Measurements from ENCODE around the gene PCDHGA7. TPM values are rescaled to one million over a fixed set of nuclear protein-coding genes. Genes with fewer than 3 reads are reported as not detected.
"Not testable (repeated sequence)": the region's sequence is repeated elsewhere in the genome, so short reads cannot be mapped to it uniquely, and the experiment has no call there.

Gene PCDHGA7
- total RNA-seq, 1 donor from 2014 or later: 2.2 TPM

DNA sequence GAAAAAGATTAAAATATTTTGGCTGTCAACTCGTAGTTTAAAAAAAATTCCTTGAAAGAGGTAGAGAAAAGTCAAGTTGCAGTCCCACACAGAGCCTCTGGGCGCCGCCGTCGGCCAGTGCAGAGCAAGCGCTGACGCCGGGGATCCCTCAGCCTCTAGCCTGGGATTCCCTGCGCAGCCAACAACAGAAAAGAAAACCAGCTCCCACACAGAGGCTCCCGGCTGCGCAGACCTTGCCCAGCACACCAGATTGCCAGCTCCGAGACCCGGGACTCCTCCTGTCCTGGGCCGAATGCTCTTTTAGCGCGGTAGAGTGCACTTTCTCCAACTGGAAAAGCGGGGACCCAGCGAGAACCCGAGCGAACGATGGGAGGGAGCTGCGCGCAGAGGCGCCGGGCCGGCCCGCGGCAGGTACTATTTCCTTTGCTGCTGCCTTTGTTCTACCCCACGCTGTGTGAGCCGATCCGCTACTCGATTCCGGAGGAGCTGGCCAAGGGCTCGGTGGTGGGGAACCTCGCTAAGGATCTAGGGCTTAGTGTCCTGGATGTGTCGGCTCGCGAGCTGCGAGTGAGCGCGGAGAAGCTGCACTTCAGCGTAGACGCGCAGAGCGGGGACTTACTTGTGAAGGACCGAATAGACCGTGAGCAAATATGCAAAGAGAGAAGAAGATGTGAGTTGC, 35.1 kb downstream of the PCDHGA7 start, which contains the start of gene PCDHGB7:
TSS of gene PCDHGB7 (plus strand) at position 184 of the 679 bp plus-strand sequence. CDS start at position 367, 183 bp downstream.
- Histone ChIP-seq H3K4me3 (ENCODE audit: low read depth, low read length) (peak within 1 kb of the TSS; percentile 42), H3K27me3 (ENCODE audit: control insufficient read depth, insufficient read depth, low read length) (peaks cover 18% of the 10 kb centered on the region)
- TF ChIP-seq, protein P1, sequence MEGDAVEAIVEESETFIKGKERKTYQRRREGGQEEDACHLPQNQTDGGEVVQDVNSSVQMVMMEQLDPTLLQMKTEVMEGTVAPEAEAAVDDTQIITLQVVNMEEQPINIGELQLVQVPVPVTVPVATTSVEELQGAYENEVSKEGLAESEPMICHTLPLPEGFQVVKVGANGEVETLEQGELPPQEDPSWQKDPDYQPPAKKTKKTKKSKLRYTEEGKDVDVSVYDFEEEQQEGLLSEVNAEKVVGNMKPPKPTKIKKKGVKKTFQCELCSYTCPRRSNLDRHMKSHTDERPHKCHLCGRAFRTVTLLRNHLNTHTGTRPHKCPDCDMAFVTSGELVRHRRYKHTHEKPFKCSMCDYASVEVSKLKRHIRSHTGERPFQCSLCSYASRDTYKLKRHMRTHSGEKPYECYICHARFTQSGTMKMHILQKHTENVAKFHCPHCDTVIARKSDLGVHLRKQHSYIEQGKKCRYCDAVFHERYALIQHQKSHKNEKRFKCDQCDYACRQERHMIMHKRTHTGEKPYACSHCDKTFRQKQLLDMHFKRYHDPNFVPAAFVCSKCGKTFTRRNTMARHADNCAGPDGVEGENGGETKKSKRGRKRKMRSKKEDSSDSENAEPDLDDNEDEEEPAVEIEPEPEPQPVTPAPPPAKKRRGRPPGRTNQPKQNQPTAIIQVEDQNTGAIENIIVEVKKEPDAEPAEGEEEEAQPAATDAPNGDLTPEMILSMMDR (IDR thresholded peaks at IDR 0.05; ENCODE audit: insufficient read depth, low read length, poor library complexity, severe bottlenecking): peak; percentile 83
- not testable (repeated sequence) for DNase-seq (ENCODE audit: low read depth); H3K36me3 ChIP-seq (ENCODE audit: control insufficient read depth, insufficient read depth, low read length)

DNA sequence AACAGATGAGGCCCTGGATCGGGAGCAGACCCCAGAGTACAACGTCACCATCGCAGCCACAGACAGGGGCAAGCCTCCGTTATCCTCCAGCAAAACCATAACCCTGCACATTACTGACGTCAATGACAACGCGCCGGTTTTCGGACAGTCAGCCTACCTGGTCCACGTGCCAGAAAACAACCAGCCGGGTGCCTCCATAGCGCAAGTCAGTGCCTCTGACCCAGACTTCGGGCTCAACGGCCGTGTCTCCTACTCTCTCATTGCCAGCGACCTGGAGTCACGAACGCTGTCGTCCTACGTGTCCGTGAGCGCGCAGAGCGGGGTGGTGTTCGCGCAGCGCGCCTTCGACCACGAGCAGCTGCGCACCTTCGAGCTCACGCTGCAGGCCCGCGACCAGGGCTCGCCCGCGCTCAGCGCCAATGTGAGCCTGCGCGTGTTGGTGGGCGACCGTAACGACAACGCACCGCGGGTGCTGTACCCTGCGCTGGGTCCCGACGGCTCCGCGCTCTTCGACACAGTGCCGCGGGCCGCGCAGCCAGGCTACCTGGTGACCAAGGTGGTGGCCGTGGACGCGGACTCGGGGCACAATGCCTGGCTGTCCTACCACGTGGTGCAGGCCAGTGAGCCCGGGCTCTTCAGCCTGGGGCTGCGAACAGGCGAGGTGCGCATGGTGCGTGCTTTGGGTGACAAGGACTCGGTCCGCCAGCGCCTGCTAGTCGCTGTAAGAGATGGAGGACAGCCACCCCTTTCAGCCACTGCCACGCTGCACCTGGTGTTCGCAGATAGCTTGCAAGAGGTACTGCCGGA, 36.7 kb downstream of the PCDHGA7 start:
- Histone ChIP-seq H3K27me3 (ENCODE audit: control insufficient read depth, insufficient read depth, low read length) (peaks cover 22% of the 10 kb centered on the region), H3K36me3 (ENCODE audit: control insufficient read depth, insufficient read depth, low read length) (peaks cover 1% of the 10 kb centered on the region), H3K4me3 (ENCODE audit: low read depth, low read length) (no peak overlapping the region)
- DNase-seq (ENCODE audit: low read depth): no peak
- TF ChIP-seq, protein P1 (IDR thresholded peaks at IDR 0.05; ENCODE audit: insufficient read depth, low read length, poor library complexity, severe bottlenecking): no peak

DNA sequence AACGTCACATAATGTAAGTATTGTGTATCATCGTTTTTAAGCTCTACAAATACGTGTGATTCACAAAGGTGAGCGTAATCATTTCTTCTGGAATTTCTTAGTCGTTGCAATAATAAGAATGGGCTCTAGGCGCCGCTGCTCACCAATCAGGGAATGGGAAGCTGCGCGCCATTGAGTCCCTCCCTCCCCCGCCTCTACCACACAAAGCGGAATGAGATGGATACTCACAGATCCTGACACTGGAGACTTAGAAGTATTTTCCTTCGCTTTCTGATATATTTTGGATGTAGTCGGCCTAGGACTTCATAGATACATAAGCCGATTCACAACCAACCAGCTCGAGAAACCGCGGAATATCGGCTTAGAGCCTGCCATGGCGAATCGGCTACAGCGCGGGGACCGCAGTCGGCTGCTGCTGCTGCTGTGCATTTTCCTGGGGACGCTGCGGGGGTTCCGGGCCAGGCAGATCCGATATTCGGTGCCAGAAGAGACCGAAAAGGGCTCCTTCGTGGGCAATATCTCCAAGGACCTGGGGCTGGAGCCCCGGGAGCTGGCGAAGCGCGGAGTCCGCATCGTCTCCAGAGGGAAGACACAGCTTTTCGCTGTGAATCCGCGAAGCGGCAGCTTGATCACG, 38.4 kb downstream of the PCDHGA7 start, which contains the start of gene PCDHGA11:
TSS of gene PCDHGA11 (plus strand) at position 197 of the 634 bp plus-strand sequence. CDS start at position 374, 177 bp downstream.
- no peak for DNase-seq (ENCODE audit: low read depth)
- H3K27me3 ChIP-seq (ENCODE audit: control insufficient read depth, insufficient read depth, low read length): peaks cover 19% of the 10 kb centered on the region
- peaks cover 1% of the 10 kb centered on the region for H3K36me3 ChIP-seq (ENCODE audit: control insufficient read depth, insufficient read depth, low read length)
- H3K4me3 ChIP-seq (ENCODE audit: low read depth, low read length): peak within 1 kb of the TSS; percentile 42
- TF ChIP-seq, protein P1 (IDR thresholded peaks at IDR 0.05; ENCODE audit: insufficient read depth, low read length, poor library complexity, severe bottlenecking): peak; percentile 46

DNA sequence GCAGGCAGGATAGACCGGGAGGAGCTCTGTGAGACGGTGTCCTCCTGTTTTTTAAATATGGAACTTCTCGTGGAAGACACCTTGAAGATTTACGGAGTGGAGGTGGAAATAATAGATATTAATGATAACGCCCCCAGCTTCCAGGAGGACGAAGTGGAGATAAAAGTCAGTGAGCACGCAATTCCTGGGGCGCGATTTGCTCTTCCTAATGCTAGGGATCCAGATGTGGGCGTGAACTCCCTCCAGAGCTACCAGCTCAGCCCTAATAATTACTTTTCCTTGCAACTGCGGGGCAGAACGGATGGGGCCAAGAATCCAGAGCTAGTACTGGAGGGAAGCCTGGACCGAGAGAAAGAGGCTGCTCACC, 38.9 kb downstream of the PCDHGA7 start:
- Histone ChIP-seq H3K4me3 (ENCODE audit: low read depth, low read length) (peak overlapping the region; percentile 42), H3K27me3 (ENCODE audit: control insufficient read depth, insufficient read depth, low read length) (peaks cover 19% of the 10 kb centered on the region), H3K36me3 (ENCODE audit: control insufficient read depth, insufficient read depth, low read length) (peaks cover 1% of the 10 kb centered on the region)
- TF ChIP-seq, protein P1 (IDR thresholded peaks at IDR 0.05; ENCODE audit: insufficient read depth, low read length, poor library complexity, severe bottlenecking): no peak
- no peak for DNase-seq (ENCODE audit: low read depth)

DNA sequence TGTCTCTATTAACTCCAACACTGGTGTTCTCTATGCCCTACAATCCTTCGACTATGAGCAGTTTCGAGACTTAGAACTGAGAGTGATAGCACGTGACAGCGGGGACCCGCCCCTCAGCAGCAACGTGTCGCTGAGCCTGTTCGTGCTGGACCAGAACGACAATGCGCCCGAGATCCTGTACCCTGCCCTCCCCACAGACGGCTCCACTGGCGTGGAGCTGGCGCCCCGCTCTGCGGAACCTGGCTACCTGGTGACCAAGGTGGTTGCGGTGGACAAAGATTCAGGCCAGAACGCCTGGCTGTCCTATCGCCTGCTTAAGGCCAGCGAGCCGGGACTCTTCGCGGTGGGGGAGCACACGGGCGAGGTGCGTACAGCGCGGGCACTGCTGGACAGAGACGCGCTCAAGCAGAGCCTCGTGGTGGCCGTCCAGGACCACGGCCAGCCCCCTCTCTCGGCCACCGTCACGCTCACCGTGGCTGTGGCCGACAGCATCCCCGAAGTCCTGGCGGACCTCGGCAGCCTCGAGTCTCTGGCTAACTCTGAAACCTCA, 40.3 kb downstream of the PCDHGA7 start:
- DNase-seq (ENCODE audit: low read depth): no peak
- Histone ChIP-seq H3K4me3 (ENCODE audit: low read depth, low read length) (no peak overlapping the region), H3K36me3 (ENCODE audit: control insufficient read depth, insufficient read depth, low read length) (peaks cover 1% of the 10 kb centered on the region), H3K27me3 (ENCODE audit: control insufficient read depth, insufficient read depth, low read length) (peaks cover 19% of the 10 kb centered on the region)
- TF ChIP-seq, protein P1 (IDR thresholded peaks at IDR 0.05; ENCODE audit: insufficient read depth, low read length, poor library complexity, severe bottlenecking): no peak
